ENCODE measurements around the gene NUAK1.

The NUAK1 gene

GRCh38 chr12:106096376-106096775, 42.4 kb downstream of the NUAK1 start:
- Histone ChIP-seq H4K20me1 (ENCODE audit: control insufficient read depth, insufficient read depth, low read depth, low read length) (no peaks in the 10 kb centered on the region), H3F3A (ENCODE audit: control insufficient read depth, insufficient read depth) (no peaks in the 10 kb centered on the region), H3K79me2 (ENCODE audit: control insufficient read depth, low read length) (no peaks in the 10 kb centered on the region), H3K9me3 (ENCODE audit: control insufficient read depth, insufficient read depth, low read length) (no peaks in the 10 kb centered on the region), H3K27me3 (ENCODE audit: control insufficient read depth, low read length) (peaks cover 11% of the 10 kb centered on the region), H3K36me3 (ENCODE audit: control insufficient read depth, low read length) (no peaks in the 10 kb centered on the region), H3K4me1 (ENCODE audit: control insufficient read depth, low read length) (no peaks in the 10 kb centered on the region), H3K27ac (ENCODE audit: low read depth, low read length) (no peak overlapping the region), H3K9me2 (replicated peaks; ENCODE audit: control insufficient read depth, low read length) (no peaks in the 10 kb centered on the region), H3K4me2 (ENCODE audit: low read length) (no peak overlapping the region), H3K4me3 (ENCODE audit: low read length) (no peak overlapping the region)
- TF ChIP-seq EZH2phosphoT487 (IDR thresholded peaks at IDR 0.05; ENCODE audit: borderline replicate concordance, low read length) = no peak
- TF ChIP-seq, protein P1, sequence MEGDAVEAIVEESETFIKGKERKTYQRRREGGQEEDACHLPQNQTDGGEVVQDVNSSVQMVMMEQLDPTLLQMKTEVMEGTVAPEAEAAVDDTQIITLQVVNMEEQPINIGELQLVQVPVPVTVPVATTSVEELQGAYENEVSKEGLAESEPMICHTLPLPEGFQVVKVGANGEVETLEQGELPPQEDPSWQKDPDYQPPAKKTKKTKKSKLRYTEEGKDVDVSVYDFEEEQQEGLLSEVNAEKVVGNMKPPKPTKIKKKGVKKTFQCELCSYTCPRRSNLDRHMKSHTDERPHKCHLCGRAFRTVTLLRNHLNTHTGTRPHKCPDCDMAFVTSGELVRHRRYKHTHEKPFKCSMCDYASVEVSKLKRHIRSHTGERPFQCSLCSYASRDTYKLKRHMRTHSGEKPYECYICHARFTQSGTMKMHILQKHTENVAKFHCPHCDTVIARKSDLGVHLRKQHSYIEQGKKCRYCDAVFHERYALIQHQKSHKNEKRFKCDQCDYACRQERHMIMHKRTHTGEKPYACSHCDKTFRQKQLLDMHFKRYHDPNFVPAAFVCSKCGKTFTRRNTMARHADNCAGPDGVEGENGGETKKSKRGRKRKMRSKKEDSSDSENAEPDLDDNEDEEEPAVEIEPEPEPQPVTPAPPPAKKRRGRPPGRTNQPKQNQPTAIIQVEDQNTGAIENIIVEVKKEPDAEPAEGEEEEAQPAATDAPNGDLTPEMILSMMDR (IDR thresholded peaks at IDR 0.05; ENCODE audit: low read depth, low read length, poor library complexity, severe bottlenecking) = no peak

DNA sequence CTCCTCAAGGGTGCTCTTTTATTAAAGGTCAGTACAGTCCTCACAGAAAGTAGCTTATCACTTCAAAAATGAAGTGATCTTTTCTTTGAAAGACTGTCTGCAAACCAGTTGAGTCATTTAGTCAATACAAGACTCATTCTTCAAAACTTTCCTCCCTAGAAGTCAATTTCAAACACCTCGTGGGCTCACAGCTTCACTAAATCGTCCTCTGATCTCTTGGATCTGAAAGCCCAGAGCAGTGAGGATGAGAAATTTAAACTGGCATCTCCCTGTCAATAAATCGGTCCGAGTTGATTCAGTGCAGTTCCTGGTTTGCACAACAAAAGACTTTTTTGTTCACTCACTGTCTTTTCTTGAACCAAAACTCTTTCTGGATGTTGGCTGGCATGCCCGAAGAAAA, 44.5 kb downstream of the NUAK1 start:
- peaks cover 11% of the 10 kb centered on the region for H3K27me3 ChIP-seq (ENCODE audit: control insufficient read depth, low read length)
- H3K36me3 ChIP-seq (ENCODE audit: control insufficient read depth, low read length) = no peaks in the 10 kb centered on the region
- H3K27ac ChIP-seq (ENCODE audit: low read depth, low read length) = no peak overlapping the region
- no peak overlapping the region for H3K4me2 ChIP-seq (ENCODE audit: low read length)
- TF ChIP-seq, protein P1 (IDR thresholded peaks at IDR 0.05; ENCODE audit: low read depth, low read length, poor library complexity, severe bottlenecking) = no peak
- TF ChIP-seq EZH2phosphoT487 (IDR thresholded peaks at IDR 0.05; ENCODE audit: borderline replicate concordance, low read length) = no peak
- no peaks in the 10 kb centered on the region for H3F3A ChIP-seq (ENCODE audit: control insufficient read depth, insufficient read depth)
- no peaks in the 10 kb centered on the region for H3K9me2 ChIP-seq (replicated peaks; ENCODE audit: control insufficient read depth, low read length)
- H3K4me1 ChIP-seq (ENCODE audit: control insufficient read depth, low read length) = no peaks in the 10 kb centered on the region
- H3K9me3 ChIP-seq (ENCODE audit: control insufficient read depth, insufficient read depth, low read length) = no peaks in the 10 kb centered on the region
- no peak overlapping the region for H3K4me3 ChIP-seq (ENCODE audit: low read length)
- H3K79me2 ChIP-seq (ENCODE audit: control insufficient read depth, low read length) = no peaks in the 10 kb centered on the region
- H4K20me1 ChIP-seq (ENCODE audit: control insufficient read depth, insufficient read depth, low read depth, low read length) = no peaks in the 10 kb centered on the region

- Histone ChIP-seq H3K9me3 (ENCODE audit: control insufficient read depth, insufficient read depth, low read length) (no peaks in the 10 kb centered on the region), H3K27ac (ENCODE audit: low read depth, low read length) (no peak overlapping the region), H3K4me2 (ENCODE audit: low read length) (no peak overlapping the region), H3K4me1 (ENCODE audit: control insufficient read depth, low read length) (no peaks in the 10 kb centered on the region), H3K79me2 (ENCODE audit: control insufficient read depth, low read length) (no peaks in the 10 kb centered on the region), H3K4me3 (ENCODE audit: low read length) (no peak overlapping the region), H4K20me1 (ENCODE audit: control insufficient read depth, insufficient read depth, low read depth, low read length) (no peaks in the 10 kb centered on the region), H3K9me2 (replicated peaks; ENCODE audit: control insufficient read depth, low read length) (no peaks in the 10 kb centered on the region), H3K36me3 (ENCODE audit: control insufficient read depth, low read length) (no peaks in the 10 kb centered on the region), H3K27me3 (ENCODE audit: control insufficient read depth, low read length) (peaks cover 3% of the 10 kb centered on the region), H3F3A (ENCODE audit: control insufficient read depth, insufficient read depth) (no peaks in the 10 kb centered on the region)
- no peak for TF ChIP-seq EZH2phosphoT487 (IDR thresholded peaks at IDR 0.05; ENCODE audit: borderline replicate concordance, low read length)
- TF ChIP-seq, protein P1 (IDR thresholded peaks at IDR 0.05; ENCODE audit: low read depth, low read length, poor library complexity, severe bottlenecking) = no peak
Measured at GRCh38 chr12:106093246-106093645, 45.5 kb downstream of the NUAK1 start.

DNA sequence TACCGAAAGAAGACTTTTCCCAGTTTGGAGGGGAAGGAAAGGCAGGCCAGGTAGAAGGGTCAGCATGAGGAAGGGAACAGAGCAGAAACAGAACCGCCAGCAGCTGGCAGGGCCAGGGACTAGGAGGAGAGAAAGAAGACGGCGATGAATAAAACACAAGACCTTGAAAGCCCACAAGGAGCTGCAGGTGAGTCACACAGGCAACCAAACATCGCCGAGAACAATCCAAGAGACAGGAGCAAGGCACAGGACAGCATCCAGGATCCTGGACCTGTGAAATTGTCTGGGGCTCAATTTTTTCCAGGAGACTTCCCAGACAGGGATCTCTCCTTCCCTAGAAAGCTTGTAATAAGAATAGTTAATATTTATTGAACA, 47.3 kb downstream of the NUAK1 start:
- H3F3A ChIP-seq (ENCODE audit: control insufficient read depth, insufficient read depth) = no peaks in the 10 kb centered on the region
- H3K4me1 ChIP-seq (ENCODE audit: control insufficient read depth, low read length) = no peaks in the 10 kb centered on the region
- no peak overlapping the region for H3K27ac ChIP-seq (ENCODE audit: low read depth, low read length)
- no peak overlapping the region for H3K4me2 ChIP-seq (ENCODE audit: low read length)
- no peaks in the 10 kb centered on the region for H3K36me3 ChIP-seq (ENCODE audit: control insufficient read depth, low read length)
- H3K9me3 ChIP-seq (ENCODE audit: control insufficient read depth, insufficient read depth, low read length) = no peaks in the 10 kb centered on the region
- H4K20me1 ChIP-seq (ENCODE audit: control insufficient read depth, insufficient read depth, low read depth, low read length) = no peaks in the 10 kb centered on the region
- H3K4me3 ChIP-seq (ENCODE audit: low read length) = no peak overlapping the region
- no peaks in the 10 kb centered on the region for H3K9me2 ChIP-seq (replicated peaks; ENCODE audit: control insufficient read depth, low read length)
- H3K27me3 ChIP-seq (ENCODE audit: control insufficient read depth, low read length) = no peaks in the 10 kb centered on the region
- H3K79me2 ChIP-seq (ENCODE audit: control insufficient read depth, low read length) = no peaks in the 10 kb centered on the region
- no peak for TF ChIP-seq EZH2phosphoT487 (IDR thresholded peaks at IDR 0.05; ENCODE audit: borderline replicate concordance, low read length)
- TF ChIP-seq, protein P1 (IDR thresholded peaks at IDR 0.05; ENCODE audit: low read depth, low read length, poor library complexity, severe bottlenecking) = no peak

Measured in DOHH2 (cell line).